ENCODE data around the gene ANKRD52. TPM values are rescaled to one million over a fixed set of nuclear protein-coding genes. Genes with fewer than 3 reads are reported as not detected.
A peak's percentile ranks its signal among the peaks of the same experiment; 100 is the strongest.

The ANKRD52 gene
- total and polyA plus RNA-seq, 9 of the 15 experiments (the other 6 are each of a cell fraction or from before 2014, with no cell fraction given), result 0.52 to 46.8 (median 7.9) TPM

- no peak for TF ChIP-seq NKRF (IDR thresholded peaks at IDR 0.05; ENCODE audit: borderline replicate concordance)
- 0 out of 4 replicates have a peak, but pooled peaks of 1 of the 2 experiments have one; percentile 7 for TF ChIP-seq KDM1A (IDR thresholded peaks at IDR 0.05)
- TF ChIP-seq ZNF644 (tag; IDR thresholded peaks at IDR 0.05; ENCODE audit: low read depth), result peak; percentile 46; the same call in 1 of the 2 replicates
- no peak for TF ChIP-seq ZNF324 (CRISPR knock-in tag; IDR thresholded peaks at IDR 0.05)
- no peak for TF ChIP-seq THAP12 (CRISPR knock-in tag; IDR thresholded peaks at IDR 0.05)
- no peak for TF ChIP-seq GATAD2A (IDR thresholded peaks at IDR 0.05)
- TF ChIP-seq, protein P1, sequence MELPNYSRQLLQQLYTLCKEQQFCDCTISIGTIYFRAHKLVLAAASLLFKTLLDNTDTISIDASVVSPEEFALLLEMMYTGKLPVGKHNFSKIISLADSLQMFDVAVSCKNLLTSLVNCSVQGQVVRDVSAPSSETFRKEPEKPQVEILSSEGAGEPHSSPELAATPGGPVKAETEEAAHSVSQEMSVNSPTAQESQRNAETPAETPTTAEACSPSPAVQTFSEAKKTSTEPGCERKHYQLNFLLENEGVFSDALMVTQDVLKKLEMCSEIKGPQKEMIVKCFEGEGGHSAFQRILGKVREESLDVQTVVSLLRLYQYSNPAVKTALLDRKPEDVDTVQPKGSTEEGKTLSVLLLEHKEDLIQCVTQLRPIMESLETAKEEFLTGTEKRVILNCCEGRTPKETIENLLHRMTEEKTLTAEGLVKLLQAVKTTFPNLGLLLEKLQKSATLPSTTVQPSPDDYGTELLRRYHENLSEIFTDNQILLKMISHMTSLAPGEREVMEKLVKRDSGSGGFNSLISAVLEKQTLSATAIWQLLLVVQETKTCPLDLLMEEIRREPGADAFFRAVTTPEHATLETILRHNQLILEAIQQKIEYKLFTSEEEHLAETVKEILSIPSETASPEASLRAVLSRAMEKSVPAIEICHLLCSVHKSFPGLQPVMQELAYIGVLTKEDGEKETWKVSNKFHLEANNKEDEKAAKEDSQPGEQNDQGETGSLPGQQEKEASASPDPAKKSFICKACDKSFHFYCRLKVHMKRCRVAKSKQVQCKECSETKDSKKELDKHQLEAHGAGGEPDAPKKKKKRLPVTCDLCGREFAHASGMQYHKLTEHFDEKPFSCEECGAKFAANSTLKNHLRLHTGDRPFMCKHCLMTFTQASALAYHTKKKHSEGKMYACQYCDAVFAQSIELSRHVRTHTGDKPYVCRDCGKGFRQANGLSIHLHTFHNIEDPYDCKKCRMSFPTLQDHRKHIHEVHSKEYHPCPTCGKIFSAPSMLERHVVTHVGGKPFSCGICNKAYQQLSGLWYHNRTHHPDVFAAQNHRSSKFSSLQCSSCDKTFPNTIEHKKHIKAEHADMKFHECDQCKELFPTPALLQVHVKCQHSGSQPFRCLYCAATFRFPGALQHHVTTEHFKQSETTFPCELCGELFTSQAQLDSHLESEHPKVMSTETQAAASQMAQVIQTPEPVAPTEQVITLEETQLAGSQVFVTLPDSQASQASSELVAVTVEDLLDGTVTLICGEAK (IDR thresholded peaks at IDR 0.05), result no peak
- TF ChIP-seq, protein P1 (CRISPR knock-in tag; IDR thresholded peaks at IDR 0.05), result no peak
- no peak for TF ChIP-seq ZNF354B (CRISPR knock-in tag; IDR thresholded peaks at IDR 0.05)
- no peak for TF ChIP-seq NR2C1 (IDR thresholded peaks at IDR 0.05)
- no peak for TF ChIP-seq NR2C1 (tag; IDR thresholded peaks at IDR 0.05)
- TF ChIP-seq RFX5 (IDR thresholded peaks at IDR 0.05; ENCODE audit: low read depth, low read length), result no peak
- no peak for TF ChIP-seq ZNF239 (CRISPR knock-in tag; IDR thresholded peaks at IDR 0.05)
- TF ChIP-seq ZNF121 (CRISPR knock-in tag; conservative IDR thresholded peaks at IDR 0.05), result no peak
- no peak for TF ChIP-seq GTF2A2 (tag; IDR thresholded peaks at IDR 0.05)
- TF ChIP-seq TEAD1 (CRISPR knock-in tag; IDR thresholded peaks at IDR 0.05), result no peak
Measured at GRCh38 chr12:56189099-56189917, 68.9 kb downstream of the ANKRD52 start, which contains the start of gene SMARCC2 (continued).

Data from K562 (cell line).